CD4-positive, alpha-beta T cell treated with Interleukin-15 for 1 hour (primary cell): ENCODE measurements around the gene DGKE.

ENCODE experiments used
- DNase-seq: peaks from one replicate; pipeline ENCODE4 v3.0.0-alpha.2; 2020

DGKE gene

DNA sequence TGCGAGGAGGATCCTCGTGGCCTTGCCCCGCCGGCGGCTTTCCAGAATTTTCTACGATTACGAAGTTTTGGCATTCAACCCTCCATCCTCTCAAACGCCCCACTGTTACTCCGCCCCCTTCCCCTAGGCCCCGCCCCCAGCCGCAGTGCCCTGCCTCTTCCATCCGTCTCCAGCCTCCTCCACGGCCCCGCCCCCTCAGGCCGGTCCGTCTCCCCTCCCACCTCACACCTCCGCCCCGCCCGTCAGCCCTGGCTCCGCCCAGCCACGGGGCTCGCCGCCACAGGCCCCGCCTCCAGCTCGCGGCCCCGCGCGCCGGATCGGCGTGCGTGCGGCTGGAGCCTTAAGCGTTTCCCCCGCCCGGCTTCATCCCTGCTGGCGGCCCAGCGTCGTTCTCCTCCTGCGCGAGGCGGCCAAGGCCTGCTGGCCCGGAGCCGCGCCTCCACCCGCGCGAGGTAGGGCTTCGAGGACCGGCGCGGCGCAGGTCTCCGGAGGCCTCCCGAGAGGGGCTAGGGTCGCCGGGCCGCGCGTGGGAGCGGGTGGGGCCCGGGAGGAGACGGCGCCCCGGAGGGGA, at the start of gene DGKE, which contains the start of gene C17orf67:
TSS of gene DGKE (plus strand) at position 343 of the 571 bp plus-strand sequence. CDS start 645 bp downstream, outside the sequence.
TSS of gene C17orf67 (minus strand) at position 112 of the 571 bp plus-strand sequence. CDS start 18,110 bp downstream, outside the sequence.
- DNase-seq = peak; percentile 97

DNA sequence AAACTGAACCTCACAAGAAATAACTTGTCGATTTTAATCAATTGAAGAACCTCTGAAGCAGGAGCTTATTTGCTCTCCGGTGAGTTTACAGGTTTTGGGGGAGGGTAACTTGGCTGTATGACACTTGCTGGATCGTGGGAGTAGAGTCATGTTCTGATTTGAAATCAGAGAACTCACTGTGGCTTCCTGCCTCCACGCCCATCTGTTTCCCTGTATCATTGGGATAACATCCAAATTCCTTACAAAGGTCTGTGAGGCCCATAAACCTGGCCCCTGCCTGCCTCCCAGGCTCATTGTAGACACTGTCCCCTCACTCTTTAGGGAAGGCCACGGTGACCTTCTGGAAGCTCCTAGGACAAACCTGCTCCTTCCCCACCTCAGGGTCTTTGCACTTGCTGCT, 48.5 kb upstream of the DGKE start:
- DNase-seq = no peak

DNA sequence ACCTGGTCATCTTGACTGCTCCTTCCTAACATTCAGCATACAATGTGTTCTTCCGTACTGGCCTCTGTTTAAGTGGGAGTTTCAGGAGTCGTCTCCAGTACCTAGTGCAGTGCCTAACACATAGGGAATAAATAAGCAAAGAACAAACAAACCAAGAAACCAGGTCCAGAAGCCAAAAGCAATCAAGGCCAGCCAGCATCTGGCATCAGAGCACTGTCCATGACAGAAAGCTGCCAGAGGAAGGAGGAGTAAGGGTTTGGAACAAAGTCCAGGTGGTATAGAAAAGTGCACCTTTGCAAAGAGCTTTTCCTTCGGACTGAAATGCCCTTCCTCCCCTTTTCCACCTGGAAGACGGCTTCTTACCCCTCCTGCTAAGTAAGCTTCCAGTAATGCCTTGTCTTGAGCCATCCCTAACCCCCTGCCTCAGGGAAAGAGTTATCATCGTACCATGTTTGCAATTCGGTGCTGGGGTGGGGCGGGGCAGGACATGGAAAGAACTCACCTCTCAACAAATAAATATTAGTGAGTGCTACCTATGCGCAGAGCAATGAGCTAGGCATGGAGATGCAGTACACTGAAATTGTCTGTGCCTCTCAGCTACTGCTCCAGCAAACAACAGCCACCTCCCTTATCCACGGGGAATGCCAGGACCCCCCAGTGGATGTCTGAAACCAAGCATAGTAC, 47.8 kb upstream of the DGKE start:
- no peak for DNase-seq

DNA sequence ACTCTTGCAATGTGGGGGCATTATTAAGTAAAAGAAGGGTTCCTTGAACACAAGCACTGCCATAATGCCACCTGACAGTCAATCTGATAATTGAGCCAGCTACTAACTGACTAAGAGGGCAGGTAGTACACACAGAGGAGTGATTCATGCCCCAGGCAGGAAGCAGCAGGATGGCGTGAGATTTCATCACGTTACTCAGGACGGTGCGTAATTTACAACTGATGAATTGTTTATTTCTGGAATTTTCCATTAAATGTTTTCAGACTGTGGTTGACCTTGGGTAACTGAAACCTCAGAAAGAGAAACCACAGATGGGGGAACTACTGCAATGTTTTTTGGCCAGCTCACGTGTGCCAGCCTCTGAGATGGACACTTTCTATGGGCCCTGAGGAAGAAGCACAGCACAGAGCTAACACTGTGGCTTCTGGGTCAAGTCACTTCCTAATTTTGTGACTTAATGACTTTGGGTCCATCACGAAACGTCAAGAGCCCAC, 46.9 kb upstream of the DGKE start:
- DNase-seq = peak; percentile 74

DNA sequence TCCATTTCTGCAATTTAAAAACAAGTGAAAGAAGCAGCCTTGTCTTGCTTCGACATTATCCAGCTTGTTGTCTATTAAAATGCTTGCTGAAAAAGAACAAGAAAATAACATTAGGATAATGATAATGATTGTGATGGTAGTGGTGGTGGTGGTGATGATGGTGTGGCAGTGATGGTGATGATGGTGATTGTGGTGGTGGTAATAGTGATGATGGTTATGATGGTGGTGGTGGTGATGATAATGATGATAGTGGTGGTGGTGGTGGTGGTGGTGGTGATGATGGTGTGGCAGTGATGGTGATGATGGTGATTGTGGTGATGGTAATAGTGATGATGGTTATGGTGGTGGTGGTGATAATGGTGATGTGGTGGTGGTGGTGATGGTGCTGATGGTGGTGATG, 41.7 kb upstream of the DGKE start:
- no peak for DNase-seq

DNA sequence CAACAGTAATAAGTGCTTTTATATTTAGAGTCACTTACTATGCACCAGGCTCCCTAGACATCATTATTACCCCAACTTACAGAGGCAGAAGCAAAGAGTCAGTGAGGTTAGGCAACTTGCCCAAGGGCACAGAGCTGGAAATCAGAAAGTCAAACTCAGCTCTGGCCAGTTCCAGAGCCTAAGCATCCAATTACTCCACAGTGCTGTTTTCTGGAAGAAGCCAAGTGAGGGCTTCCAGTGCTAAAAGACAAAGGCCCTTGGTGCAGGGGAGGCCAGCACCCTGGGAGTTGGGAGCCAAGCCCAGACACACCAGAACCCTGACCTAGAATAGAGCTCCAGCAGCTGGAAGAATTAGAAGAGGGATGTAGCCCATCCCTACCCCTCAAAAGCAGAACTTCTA, 40.4 kb upstream of the DGKE start:
- DNase-seq = no peak

DNA sequence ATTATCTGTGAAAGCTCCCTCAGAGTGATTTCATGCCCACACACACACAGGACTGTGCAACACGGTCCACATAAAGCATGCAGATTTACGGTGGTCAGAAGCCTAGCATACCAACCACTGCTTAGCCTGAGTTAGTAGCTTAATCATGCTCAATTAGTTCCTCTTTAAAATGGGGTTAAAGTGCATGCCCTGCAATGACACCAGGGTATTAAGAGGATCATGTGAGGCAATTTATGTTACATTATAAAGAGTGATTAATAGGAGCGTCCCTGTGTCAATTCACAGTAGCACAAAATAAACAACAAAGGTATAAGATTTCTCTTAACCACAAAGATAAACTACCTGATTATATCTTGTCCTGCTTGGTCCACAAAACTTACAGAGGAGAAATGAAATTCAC, 40.0 kb upstream of the DGKE start:
- no peak for DNase-seq

DNA sequence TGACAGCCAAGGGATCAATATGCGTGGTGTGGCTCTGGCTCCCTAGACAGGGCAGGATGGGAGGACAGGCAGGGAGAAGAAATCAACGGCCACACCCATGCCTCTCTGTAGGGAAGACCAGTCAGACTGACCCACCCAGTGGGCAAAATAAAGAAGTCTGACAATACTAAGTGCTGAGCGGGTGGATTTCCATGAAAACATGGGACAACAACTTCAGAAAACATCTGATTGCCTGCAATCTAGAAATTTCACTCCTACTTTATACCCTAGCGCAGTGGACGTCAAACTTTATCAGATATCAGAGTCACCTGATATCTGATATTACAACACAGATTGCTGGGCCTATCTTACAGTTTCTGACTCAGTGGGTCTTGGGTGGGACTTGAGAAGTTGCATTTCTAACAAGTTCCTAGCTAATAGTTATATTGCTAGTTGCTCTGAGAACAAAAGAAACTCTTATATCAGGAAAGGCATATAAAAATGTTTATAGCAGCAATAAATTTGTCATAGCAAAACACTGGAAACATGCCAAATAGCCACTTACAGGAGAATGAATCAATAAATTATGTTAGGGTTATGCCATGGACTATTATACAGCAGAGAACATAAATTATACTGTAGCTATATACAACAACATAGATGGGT, 38.6 kb upstream of the DGKE start:
- DNase-seq = no peak

DNA sequence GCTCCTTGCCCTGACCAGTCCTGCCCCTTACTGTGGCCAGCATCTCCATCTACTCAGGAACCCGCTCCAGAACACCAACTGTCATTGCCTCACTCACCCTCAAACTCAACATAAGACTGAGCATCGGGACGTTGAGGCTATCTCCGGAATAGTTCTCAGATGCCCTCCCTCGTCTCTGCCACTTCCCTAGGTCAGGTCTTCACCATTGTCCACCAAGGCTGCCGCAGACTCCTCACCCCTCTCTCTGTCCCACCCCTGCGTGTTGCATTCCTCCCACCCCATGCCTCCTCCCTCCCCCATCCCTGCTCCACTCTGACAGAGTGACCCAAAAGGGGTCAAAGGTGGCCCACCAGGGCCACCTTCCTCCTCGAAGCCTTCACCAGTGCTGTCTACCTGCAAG, 37.4 kb upstream of the DGKE start:
- DNase-seq = no peak

DNA sequence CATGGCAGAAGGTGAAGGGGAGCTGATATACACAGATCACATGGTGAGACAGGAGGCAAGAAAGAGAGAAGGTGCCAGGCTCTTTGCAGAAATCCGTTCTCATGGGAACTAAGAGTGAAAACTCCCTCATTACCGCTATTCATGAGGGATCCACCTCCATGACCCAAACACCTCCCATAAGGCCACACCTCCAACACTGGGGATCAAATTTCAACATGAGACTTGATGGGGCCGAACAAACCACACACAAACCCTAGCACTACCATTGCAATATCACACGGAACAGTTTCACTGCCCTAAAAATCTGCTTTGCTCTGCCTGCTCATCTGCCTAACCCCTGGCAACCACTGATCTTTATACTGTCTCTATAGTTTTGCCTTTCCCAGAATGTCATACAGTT, 35.0 kb upstream of the DGKE start:
- DNase-seq = no peak

DNA sequence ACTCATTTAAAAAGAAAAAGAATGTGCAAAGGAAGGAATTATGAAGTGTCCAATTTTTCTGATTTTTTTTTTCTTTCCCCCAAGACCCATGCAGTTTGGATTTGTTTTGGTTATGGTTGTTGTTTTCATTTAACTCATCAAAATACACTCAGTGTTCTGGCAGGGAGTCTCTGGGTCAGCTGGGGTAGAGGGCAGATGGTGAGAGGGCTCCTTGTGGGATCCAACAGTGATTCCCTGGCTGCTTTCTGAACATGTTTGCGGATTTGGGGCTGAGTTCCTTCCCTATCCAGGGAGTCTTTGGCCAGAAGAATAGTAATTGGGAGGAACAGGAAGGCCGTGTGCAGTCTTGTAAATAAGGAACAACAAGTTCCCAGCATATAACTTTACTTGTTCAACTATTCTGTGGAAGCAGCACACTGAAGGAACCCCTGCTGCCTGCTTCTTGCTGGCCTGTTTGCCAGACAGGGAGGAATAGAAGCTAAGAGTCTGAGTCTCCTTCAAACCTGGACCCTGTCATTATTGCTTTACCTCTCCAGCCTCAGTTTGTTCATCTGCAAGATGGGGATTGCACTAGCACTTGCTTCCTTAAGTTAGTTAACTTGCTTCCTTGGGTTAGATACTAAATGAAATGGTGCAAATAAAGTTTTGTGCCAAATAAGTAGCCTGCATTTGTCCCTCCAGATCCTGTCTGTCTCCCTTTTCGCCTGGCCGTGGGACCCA, 32.3 kb upstream of the DGKE start:
- no peak for DNase-seq

DNA sequence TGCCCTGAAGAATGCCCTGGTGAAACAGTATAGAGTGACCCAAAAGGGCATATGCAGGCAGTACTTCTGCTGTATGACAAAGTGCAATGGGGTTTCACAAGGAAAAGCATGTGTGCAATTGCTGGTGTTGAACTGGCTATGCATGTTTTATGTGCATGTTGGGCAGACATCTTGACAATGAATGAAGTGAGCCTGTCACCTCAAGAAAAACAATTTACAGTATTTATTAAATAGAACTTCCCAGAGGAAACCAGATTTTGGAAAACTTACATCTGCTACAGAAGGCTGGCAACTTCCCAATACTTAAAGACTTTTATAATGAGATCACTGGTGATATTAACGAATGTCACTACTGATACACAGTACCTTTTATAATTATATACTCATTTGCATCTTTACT, 30.9 kb upstream of the DGKE start:
- no peak for DNase-seq

DNA sequence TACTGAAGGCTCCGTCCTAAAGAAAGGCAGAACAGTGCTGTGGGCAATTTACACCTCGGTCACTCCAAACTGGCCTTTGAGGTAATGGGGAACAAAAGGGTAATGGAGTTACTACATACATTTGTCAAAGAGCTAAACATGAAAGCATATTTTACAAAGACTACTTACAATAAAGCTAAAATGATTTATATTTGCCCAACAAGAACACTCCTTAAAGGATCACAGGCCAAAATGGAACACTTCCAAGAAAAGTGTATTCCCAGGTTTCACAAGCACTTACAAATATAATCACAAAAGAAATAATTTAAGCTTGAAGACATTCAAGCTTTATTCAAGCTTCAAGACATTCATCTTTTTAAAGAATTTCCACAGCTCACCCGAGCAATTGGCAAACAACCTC, 29.5 kb upstream of the DGKE start:
- no peak for DNase-seq

DNA sequence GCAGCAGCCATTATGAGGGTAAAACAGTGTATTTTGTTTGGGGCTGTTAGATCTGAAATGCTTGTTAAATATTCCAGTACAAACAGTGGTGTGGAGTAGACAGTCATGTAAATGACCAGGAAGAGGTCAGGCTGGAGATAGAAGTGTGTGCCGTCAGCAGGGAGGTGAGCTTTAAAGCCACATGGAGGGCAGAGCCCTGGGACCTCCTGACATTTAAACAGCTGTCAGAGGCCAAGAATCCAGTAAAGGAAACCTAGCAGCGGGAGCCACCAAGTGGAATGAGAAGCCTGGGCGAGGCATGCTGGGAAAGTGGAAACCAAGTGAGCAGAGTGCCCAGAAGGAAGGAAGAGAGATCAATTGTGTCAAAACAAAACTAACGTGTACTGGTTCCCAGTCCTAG, 27.0 kb upstream of the DGKE start:
- DNase-seq = no peak

DNA sequence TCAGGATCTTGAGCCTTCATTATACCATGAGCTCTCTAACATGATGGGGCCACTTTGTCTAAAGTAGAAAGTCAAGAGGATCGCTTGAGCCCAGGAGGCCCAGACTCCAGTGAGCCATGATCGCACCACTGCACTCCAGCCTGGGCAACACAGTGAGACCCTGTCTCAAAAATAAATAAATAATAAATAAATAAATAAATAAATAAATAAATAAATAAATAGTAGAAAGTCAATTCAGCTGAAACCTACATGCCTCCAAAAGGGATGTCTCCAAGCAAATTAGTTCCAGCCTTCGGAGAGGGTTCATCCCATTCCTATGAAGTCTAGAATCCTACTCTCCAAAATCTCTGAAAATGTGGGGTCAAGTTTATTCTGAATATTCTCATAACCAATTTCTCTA, 26.2 kb upstream of the DGKE start:
- no peak for DNase-seq

DNA sequence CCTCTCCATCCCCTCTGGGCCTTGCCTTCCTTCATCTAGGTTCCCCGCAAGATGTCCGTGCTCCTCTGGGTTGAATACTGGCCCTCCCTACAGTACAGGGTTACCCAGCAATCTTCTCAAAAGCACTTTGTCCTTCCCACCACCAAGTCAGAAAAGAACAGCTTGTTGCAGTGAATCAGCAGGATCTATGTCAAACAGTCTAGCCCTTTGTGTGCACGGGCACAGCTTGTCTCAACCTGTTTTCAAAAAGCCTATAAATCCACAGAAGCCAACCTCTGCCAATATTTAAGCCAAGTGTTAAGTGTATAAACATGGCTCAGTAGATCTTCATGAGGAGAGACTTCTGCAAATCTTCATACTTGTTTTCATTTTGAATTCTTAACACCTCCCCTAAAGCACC, 25.4 kb upstream of the DGKE start:
- DNase-seq = no peak

DNA sequence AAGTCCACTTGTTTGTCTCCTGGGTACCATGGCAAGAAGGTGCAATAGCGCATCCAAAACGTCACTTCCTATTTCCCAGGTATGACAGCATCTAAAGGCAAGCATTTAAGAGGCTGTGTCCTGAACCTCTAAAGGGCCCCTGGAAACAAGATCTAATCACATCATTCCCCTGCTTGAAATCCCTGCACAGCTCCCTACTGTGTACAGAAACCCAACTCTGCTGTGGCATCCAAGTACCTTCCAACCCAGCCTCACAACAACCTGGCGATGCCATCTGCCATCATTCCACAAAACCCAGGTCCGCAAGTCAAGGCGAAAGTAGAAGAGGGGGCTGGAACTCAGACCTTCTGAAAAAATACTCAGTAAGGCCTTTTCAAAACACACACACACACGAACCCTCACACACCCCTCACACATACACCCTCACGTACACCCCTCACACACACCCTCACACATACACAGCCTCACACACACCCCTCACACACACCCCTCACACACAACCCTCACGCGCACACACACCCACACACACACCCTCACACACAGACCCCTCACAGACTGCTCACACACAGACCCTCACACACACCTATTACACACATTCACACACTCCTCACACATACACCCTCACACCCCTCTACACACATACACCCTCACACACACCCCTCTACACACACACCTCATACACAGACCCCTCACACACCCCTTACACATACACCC, 24.7 kb upstream of the DGKE start:
- no peak for DNase-seq

DNA sequence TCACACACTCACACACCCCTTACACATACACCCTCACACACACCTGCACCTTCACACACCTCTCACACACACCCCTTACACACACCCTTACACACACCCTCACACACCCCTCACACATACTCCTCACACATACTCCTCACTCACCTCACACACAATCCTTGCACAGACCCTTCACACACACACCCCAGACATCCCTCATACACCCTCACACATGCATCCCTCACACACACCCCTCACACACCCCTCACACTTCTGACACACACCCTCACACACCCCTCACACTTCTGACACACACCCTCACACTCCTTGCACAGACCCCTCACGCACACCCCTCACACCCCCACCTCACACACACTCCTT, 24.2 kb upstream of the DGKE start:
- DNase-seq = no peak

DNA sequence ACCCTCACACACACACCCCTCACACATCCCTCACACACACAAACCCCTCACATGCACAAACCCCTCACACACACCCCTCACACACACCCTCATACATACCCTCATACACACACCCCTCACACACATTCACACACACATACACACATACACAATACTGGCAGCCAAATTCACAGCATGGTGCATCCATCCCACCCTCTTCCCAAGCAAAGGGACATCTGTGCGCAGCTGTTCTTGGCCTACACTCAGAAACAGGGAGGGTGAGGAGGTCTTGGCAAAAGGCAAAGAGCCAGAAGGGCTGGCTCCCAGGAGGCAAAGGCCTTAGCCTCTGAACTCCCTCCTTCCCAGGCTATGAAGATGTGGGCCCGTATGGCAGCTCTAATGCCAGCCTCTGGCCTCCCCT, 23.6 kb upstream of the DGKE start:
- DNase-seq = no peak

DNA sequence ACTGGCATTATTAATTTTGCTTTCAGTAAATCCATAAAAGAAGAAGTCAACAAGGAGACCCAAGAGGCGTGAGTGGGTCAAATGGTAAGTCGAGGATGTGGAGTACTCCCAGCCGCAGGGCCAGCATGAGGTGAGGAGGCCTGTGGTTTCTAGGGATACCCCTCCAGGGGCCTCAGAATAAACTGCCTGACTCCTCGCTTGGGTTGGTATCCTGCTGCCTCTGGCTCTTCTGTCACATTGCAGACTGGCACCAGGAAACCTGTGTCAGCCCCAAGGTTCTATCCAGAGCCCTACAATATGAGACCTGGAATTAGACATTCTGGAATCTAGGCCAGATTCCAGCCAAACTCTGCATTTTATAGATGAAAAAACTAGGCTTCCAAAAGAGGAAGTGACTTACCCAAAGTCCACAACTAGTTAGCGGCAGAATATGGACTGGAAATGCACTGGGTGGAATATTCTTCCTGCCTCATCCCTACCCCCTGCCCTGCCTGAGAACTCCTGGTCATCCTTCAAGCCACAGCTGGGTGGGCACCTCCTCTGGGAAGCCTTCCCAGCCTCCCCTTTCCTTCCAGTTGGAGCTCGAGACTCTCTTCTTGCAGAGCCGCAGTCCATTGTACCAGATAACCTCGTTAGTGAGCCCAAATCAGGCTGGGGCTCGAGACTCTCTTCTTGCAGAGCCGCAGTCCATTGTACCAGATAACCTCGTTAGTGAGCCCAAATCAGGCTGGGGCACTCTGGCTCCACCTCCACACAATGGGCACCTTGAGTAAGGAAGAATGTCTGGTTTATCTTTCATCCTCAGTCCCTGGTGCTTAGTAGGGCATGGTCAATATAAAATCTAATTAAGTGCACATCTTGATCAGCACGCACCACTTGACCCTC, 22.8 kb upstream of the DGKE start:
- no peak for DNase-seq

DNA sequence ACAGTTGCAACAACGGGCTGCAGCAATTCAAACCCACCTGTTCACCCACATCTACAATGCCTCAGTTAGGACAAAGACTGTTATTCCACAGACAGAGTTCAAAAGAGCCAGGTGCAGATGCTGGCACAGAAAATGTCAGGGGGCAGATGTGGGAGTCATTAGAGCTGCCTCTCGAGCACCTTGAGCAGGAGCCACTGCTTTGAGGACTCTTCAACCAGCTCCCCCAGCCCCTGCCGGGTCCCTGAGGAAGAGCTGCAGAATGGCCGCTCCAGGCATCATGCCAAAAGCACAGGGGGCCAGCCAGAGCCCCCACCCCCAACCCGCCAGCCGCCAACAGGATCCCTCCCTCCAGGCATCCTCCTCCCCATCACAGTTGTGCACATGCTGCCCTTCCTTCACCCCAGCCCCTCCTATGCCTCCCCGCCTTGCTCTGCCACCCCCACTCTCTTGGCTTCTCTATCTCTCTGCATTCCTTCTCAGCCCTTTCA, 21.0 kb upstream of the DGKE start:
- DNase-seq = no peak

DNA sequence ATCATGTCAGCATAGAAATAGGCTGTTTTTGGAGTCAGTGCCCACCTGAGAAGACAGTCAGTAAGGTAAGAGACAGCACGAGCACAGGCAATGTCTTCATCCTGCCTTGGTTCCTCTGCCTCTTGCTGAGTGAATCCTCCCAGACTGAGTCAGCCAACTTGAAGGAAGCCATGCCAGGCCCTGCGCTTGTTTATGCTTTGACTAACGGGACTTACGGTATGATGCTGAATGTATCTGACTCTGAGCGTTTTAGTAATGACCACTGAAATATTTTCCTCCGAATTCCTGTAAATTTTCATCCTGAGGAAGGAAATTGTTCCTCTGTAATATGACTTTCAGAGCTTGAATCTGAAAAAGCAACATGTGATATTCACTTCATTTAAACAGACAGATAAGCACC, 18.2 kb upstream of the DGKE start:
- DNase-seq = no peak
